Breast epithelium (tissue), 3 donors: ENCODE measurements around the gene HOTAIR.

Experiments used
- POLR2A ChIP-seq: fragments of 450-650 bp; IDR thresholded peaks from one replicate; pipeline ENCODE4 v1.6.1; 2016; ENCODE audit warnings: antibody characterized with exemption, mild to moderate bottlenecking, moderate library complexity
- POLR2AphosphoS5 ChIP-seq, 3 donors: sonication (generic); formaldehyde crosslinking; IDR thresholded peaks; one replicate each; pipeline ENCODE4 v1.6.1; 2017; ENCODE audit warnings: antibody characterized with exemption in 3 of 3
- TF ChIP-seq, protein P1 (sequence below), 3 donors: fragments of 450-650 bp; IDR thresholded peaks; one replicate each; pipeline ENCODE4 v1.5.1; 2016 to 2017; ENCODE audit warnings: antibody characterized with exemption in 3 of 3, mild to moderate bottlenecking in 3 of 3, moderate library complexity in 3 of 3

DNA sequence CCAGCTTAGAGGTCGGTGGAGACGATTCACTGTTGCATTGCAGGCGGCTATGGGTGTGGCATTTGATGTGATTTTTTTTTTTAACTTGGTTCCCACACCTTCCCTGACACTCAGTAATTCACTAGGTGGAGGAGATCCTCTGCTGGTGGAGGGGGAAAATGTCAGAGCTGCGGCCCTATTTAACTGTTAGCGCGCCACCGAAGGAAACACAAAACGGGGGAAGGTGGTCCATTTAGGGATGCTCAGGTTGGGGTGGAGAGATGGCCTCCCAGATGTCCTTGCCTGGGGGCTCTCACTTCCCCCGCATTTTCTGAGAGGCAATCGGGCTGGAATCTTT, 24.3 kb downstream of the HOTAIR start:
- TF ChIP-seq POLR2A (no peak), POLR2AphosphoS5 (IDR thresholded peaks at IDR 0.05) (no peak)
- TF ChIP-seq, protein P1, sequence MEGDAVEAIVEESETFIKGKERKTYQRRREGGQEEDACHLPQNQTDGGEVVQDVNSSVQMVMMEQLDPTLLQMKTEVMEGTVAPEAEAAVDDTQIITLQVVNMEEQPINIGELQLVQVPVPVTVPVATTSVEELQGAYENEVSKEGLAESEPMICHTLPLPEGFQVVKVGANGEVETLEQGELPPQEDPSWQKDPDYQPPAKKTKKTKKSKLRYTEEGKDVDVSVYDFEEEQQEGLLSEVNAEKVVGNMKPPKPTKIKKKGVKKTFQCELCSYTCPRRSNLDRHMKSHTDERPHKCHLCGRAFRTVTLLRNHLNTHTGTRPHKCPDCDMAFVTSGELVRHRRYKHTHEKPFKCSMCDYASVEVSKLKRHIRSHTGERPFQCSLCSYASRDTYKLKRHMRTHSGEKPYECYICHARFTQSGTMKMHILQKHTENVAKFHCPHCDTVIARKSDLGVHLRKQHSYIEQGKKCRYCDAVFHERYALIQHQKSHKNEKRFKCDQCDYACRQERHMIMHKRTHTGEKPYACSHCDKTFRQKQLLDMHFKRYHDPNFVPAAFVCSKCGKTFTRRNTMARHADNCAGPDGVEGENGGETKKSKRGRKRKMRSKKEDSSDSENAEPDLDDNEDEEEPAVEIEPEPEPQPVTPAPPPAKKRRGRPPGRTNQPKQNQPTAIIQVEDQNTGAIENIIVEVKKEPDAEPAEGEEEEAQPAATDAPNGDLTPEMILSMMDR (IDR thresholded peaks at IDR 0.05): no peak
